T47D (cell line): ENCODE measurements around the gene PHACTR1.

ENCODE experiments used
- DNase-seq, 2 experiments: peaks; one replicate each; pipeline versions ENCODE4 v3.0.0 to v3.0.0-alpha.2; 2011 to 2012; ENCODE audit warnings: low read depth in 1 of 2, low spot score in 1 of 2
- JUND ChIP-seq: IDR thresholded peaks from 2 replicates; pipeline ENCODE4 v1.6.1; 2012; ENCODE audit warnings: low read depth
- in situ Hi-C: cut with HindIII; loops from 2 replicates; pipeline ENCODE4 v1.10.0; 2016; ENCODE audit warnings: low sequenced_read_pairs, low pct_unique_long_range_greater_than_20kb

The PHACTR1 gene

DNA sequence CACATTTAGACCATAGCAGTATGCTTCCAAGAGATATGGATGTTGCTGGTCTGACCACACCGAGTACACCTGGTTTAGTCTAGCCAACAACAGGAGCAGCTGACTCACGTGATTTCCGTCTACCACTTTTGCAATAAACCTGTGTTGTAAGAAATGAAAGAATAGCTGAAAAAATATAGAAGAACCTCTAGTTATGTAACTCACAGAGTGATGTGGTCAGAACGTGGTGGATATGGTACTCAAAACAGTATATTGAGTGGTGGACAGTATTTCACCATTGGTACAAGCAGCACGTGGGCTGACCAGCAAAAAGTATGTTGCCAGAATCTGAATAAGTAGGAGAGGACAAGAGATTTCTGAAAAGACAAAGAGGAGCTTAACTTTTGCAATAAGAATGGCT, 384.8 kb downstream of the PHACTR1 start:
- DNase-seq: no peak
- TF ChIP-seq JUND: no peak
- in situ Hi-C loops: no loop called here

DNA sequence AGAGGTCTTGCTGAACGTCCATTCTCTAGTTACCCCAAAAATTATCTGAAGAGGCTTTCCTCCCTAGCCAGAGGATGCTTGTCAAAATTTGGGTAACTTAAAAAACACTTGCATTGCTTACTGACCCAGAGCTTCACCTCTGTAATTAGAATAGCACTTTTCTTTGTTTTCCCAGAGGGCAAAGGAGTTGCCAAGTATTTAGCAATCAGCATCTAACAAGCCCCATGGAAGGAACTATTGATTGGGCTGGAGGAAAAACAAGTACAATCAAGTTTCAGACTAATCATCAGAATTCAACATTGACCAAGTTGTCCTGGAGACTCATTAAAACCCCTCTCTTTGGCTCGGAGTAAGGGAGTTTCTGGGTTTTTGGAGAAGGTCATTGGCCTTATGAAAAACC, 385.4 kb downstream of the PHACTR1 start:
- in situ Hi-C loops: no loop called here
- TF ChIP-seq JUND: no peak
- DNase-seq: no peak

DNA sequence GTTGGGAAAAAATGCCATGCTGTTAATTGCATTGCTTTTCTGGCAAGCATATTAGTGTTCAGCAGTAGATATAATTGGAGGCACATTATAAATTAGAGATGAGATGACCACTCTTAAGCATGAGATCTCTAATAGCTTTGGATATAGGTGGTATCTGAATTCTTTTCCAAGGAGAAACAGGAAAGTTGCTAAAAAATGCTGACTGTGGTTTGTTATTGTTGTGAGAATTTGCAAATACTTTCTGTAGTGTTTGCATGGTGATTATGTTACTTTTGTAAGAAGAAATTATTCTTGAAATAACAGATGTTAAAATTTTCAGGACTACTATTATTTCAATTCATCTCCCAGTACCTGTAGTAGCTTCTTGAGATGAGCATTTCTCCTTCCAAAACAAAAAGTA, 386.6 kb downstream of the PHACTR1 start:
- no peak for DNase-seq
- in situ Hi-C loops: no loop called here
- no peak for TF ChIP-seq JUND

DNA sequence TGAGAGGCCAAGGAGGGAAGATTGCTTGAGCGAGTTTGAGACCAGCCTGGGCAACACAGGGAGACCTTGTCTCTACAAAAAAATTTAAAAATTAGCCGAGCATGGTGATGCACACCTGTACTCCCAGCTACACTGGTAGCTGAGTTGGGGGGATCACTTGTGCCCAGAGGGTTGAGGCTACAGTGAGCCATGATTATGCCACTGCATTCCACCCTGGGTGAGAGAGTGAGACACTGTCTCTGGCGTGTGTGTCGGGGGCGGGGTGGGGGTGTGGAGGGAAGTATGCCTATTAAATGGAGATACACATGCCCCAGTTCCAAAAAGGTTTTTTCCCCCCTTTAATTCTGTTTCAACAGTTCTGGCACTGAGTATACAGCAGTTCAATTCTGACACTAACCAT, 388.6 kb downstream of the PHACTR1 start:
- DNase-seq: no peak
- no peak for TF ChIP-seq JUND
- in situ Hi-C loops: no loop called here

DNA sequence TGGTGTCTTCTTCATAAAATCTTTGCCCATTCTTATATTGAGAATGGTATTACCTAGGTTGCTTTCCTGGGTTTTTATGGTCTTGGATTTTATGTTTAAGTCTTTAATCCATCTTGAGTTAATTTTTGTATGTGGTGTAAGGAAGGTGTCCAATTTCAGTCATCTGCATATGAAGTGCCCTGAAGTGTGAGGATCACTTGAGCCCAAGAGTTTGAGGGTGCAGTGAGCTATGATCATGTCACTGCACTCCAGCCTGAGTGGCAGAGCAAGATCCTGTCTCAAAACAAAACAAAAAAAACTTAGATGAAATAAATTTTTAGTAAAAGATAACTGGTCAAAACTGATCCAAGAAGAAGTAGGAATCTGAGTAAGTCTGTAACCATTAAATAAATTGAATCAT, 396.4 kb downstream of the PHACTR1 start:
- no peak for TF ChIP-seq JUND
- no peak for DNase-seq
- in situ Hi-C loops: no loop called here

- no peak for DNase-seq
- in situ Hi-C loops: no loop called here
- no peak for TF ChIP-seq JUND
Observed at GRCh38 chr6:13113376-13113775, 396.8 kb downstream of the PHACTR1 start.

DNA sequence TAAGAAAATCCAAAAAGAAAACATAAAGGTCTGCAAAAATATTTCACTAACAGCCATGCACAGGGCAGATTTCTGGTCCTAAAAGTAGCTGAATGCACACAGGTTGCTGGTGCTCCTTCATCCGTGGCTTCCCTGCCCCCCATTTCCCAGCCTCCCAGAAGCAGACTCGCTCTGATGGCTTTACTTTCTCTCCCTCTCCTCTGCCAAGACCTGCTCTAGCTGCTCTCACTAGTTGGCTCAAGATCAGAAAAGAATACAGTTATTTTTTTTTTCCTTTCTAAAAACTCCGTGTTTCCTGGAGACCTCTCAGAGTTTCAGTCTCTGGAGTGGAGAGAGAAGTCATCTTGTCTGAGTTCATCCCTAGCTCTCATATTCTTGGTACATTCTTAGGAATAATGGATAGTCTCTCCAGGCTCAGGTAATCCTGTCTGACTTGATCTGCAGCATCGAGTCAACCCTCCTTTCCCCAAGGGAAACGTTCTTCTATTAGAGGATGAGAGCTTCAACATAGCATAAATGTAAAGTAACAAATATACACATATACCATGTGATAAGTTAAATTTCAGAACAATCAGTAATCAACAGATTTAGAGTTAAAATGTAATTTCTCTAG, 397.5 kb downstream of the PHACTR1 start:
- in situ Hi-C loops: no loop called here
- DNase-seq: peak; percentile 24 to 63
- TF ChIP-seq JUND: no peak

DNA sequence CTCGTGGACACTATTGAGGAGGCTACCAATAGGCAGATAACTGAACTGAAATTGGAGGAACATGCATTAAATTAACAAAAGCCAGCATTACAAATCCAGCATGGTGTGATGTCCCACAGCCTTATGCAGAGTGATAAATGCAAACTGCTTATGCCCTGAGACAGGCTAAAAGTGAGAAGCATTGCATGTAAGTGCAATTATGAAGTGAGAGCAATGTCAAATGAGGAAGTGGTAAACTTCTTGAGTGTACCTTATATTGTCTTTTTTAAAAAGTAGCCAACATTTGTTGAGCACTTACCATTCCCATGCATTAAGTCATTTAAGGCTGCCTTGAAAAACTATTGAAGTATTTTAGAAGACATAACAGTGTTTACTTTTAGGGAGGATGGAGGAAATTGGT, 399.6 kb downstream of the PHACTR1 start:
- in situ Hi-C loops: no loop called here
- no peak for DNase-seq

GRCh38 chr6:13117570-13117969, 401.0 kb downstream of the PHACTR1 start:
- DNase-seq: no peak
- in situ Hi-C loops: no loop called here
- no peak for TF ChIP-seq JUND

More for the DNA sequence above, 399.6 kb downstream of the PHACTR1 start:
- TF ChIP-seq JUND: no peak

- no peak for DNase-seq
- no peak for TF ChIP-seq JUND
- in situ Hi-C loops: no loop called here
Observed at GRCh38 chr6:13119549-13119948, 403.0 kb downstream of the PHACTR1 start.

- in situ Hi-C loops: no loop called here
- DNase-seq: no peak
- TF ChIP-seq JUND: no peak
Observed at GRCh38 chr6:13120483-13121482, 404.2 kb downstream of the PHACTR1 start.

DNA sequence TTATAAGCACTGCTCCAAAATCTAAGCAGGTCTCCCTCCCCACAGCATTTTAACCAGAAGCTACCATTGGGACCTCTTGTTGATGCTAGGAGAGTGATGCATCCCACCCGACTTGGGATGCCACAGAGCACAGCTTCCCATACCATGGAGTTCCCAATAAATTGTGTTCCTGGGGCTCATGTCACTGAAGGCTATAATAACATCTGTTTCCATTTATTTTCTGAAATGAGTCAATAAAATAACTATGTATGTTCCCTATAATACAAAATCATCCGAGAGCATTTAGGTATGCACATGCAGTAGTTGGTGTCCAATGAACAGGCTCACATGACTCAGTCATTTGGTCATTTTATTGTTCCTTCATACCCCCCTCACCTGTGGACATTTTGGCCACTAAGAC, 407.6 kb downstream of the PHACTR1 start:
- no peak for TF ChIP-seq JUND
- DNase-seq: no peak
- in situ Hi-C loops: no loop called here

DNA sequence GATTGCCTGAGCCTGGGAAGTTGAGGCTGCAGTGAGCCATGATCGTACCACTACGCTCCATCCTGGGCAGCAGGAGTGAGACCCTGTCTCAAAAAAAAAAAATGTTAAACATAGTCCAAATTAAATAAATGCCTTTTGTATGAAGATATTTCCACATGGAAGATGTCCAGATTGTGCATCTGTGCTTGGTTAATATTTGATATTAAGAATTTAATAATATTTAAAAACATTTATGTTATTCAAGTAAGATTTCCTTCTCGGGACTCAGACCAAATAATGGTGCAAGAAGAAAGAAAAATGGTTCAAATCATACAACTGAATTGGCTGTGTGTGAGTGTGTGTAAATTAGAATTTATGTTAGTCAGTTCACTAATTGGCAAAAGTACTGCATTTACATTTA, 409.3 kb downstream of the PHACTR1 start:
- no peak for DNase-seq
- no peak for TF ChIP-seq JUND
- in situ Hi-C loops: no loop called here
